Pancreas (tissue), 10 donors: ENCODE measurements around the gene DDHD1. TPM values are rescaled to one million over a fixed set of nuclear protein-coding genes. Genes with fewer than 3 reads are reported as not detected.

Source experiments
- ATAC-seq, 4 donors: fragments of 200-7000 bp; cut with Tn5 transposase; one replicate each; pipeline versions ENCODE4 v1.8.0 to v1.9.1; 2020; ENCODE audit warnings: mild to moderate bottlenecking in 4 of 4, moderate library complexity in 4 of 4
- DNase-seq, 6 donors: peaks; one replicate each; pipeline ENCODE4 v3.0.0-alpha.2; 2020
- FAIRE-seq: peaks from 2 replicates; lab custom pipeline; 2012; peaks lifted over from hg19 to GRCh38; lab: Jason Lieb, UNC
- H3K27ac ChIP-seq, 4 donors: fragments of 200-600 bp; sonication (generic); 1 replicate in 3 of 4; 2 replicates in 1 of 4; pipeline versions ENCODE4 v1.5.0 to v1.8.0; 2020
- H3K27me3 ChIP-seq, 4 donors: fragments of 200-600 bp; one replicate each; pipeline ENCODE4 v1.8.0; 2021
- H3K36me3 ChIP-seq, 3 donors: fragments of 200-600 bp; sonication (generic) in 1 of 3; one replicate each; pipeline versions ENCODE4 v1.5.0 to v1.8.0; 2020 to 2021
- H3K4me1 ChIP-seq, 3 donors: fragments of 200-600 bp; one replicate each; pipeline ENCODE4 v1.8.0; 2021
- H3K4me3 ChIP-seq, 4 donors: fragments of 200-600 bp; sonication (generic) in 2 of 4; one replicate each; pipeline versions ENCODE4 v1.5.0 to v1.8.0; 2020 to 2021
- H3K9me3 ChIP-seq, 4 donors: fragments of 200-600 bp; one replicate each; pipeline ENCODE4 v1.8.0; 2021
- CTCF ChIP-seq, 4 donors: fragments of 200-600 bp; sonication (generic) in 3 of 4; IDR thresholded peaks; one replicate each; pipeline versions ENCODE4 v1.5.0 to v1.8.0; 2021; ENCODE audit warnings: antibody characterized with exemption in 4 of 4
- WGBS, 2 donors: extraction: QIAGEN DNeasy Blood & Tissue Kit; methylation state at CpG; one replicate each; pipeline ENCODE4 v1.1.7; 2013; 5-methylcytosine and 5-hydroxymethylcytosine counted together
- intact Hi-C, 3 donors: fragments of 100-400 bp; cut with DNase I; formaldehyde crosslinking; loops; one replicate each; pipeline versions ENCODE4 v1.11.1 to v1.14.2; 2022
- polyA plus RNA-seq, 2 donors: library from polyadenylated mRNA; stranded (reverse); fragments of 200-250 nt; gene quantifications; one replicate each; pipeline ENCODE4 v1.2.3, GENCODE V29; 2013
- total RNA-seq, 6 donors: library from RNA; stranded (reverse); fragmentation: NEBNext Ultra II Directional in 4 of 6; extraction: Animal tissue kit (Norgen Biotek cat#: 25700) in 4 of 6; gene quantifications; one replicate each; pipeline versions ENCODE4 v1.2.1 to v1.2.4, GENCODE V29; 2021 to 2023
- donor health status: healthy with polysubstance abuse.
- donor health status: DM: no; HTN: no; CAD: no; lungs with moderate emphysema.
- donor health status: DM: no; HTN: no; CAD: no.
- donor health status: control.
- donor health status: control.
- donor health status: Bipolar disorder and iron deficiency.
- donor health status: DM: yes; HTN: yes; CAD: no.
- donor health status: DM: no; HTN: no; CAD: no.
- donor health status: DM: no; HTN: no; CAD: no.
- donor health status: DM: yes; HTN: yes; CAD: no.

DDHD1 gene
- total and polyA plus RNA-seq, 8 donors = 3.5 to 6.9 (median 4.7) TPM

- FAIRE-seq = no peak
- ATAC-seq = peak in 1 of 4 donors; percentile 26
- Histone ChIP-seq H3K27ac (no peak overlapping the region), H3K4me1 (peaks cover 0 to 4% (median 0%) of the 10 kb centered on the region in 3 donors), H3K9me3 (no peaks in the 10 kb centered on the region), H3K27me3 (no peaks in the 10 kb centered on the region), H3K36me3 (no peaks in the 10 kb centered on the region), H3K4me3 (no peak overlapping the region)
- no peak for TF ChIP-seq CTCF (IDR thresholded peaks at IDR 0.05)
- 95 to 96% methylated on average over 2 of the region's 2 CpGs for WGBS, 2 donors
- intact Hi-C loops = no loop called here
- DNase-seq = no peak
Measured at GRCh38 chr14:53044486-53044885, 108.6 kb downstream of the DDHD1 start.

- peak overlapping the region in 2 of 4 donors; percentile 7 to 34 for H3K27ac ChIP-seq
- WGBS, 2 donors = 83 to 85% methylated on average over 7 of the region's 7 CpGs
- ATAC-seq = peak in 1 of 4 donors; percentile 30
- no peak for FAIRE-seq
- TF ChIP-seq CTCF (IDR thresholded peaks at IDR 0.05) = no peak
- H3K4me1 ChIP-seq = peaks cover 0 to 4% (median 0%) of the 10 kb centered on the region in 3 donors
- intact Hi-C loops = no loop called here
- no peaks in the 10 kb centered on the region for H3K36me3 ChIP-seq
- no peaks in the 10 kb centered on the region for H3K9me3 ChIP-seq
- no peak for DNase-seq
- no peaks in the 10 kb centered on the region for H3K27me3 ChIP-seq
- H3K4me3 ChIP-seq = no peak overlapping the region
Measured at GRCh38 chr14:53043027-53043581, 110.0 kb downstream of the DDHD1 start.

- H3K27ac ChIP-seq = peak overlapping the region in 2 of 4 donors; percentile 7 to 34
- no peak for TF ChIP-seq CTCF (IDR thresholded peaks at IDR 0.05)
- 61 to 67% methylated on average over 4 of the region's 4 CpGs for WGBS, 2 donors
- no peaks in the 10 kb centered on the region for H3K27me3 ChIP-seq
- no peak for FAIRE-seq
- H3K9me3 ChIP-seq = no peaks in the 10 kb centered on the region
- intact Hi-C loops = no loop called here
- no peak overlapping the region for H3K4me3 ChIP-seq
- no peaks in the 10 kb centered on the region for H3K36me3 ChIP-seq
- H3K4me1 ChIP-seq = peaks cover 0 to 4% (median 0%) of the 10 kb centered on the region in 3 donors
- peak in 3 of 4 donors; percentile 20 to 44 (median 34) for ATAC-seq
- DNase-seq = no peak
Measured at GRCh38 chr14:53042480-53042879, 110.6 kb downstream of the DDHD1 start.

- Histone ChIP-seq H3K36me3 (no peaks in the 10 kb centered on the region), H3K27me3 (no peaks in the 10 kb centered on the region), H3K9me3 (no peaks in the 10 kb centered on the region), H3K4me3 (no peak overlapping the region), H3K27ac (no peak overlapping the region), H3K4me1 (peaks cover 0 to 4% (median 0%) of the 10 kb centered on the region in 3 donors)
- 92 to 94% methylated on average over 2 of the region's 2 CpGs for WGBS, 2 donors
- ATAC-seq = no peak
- DNase-seq = no peak
- intact Hi-C loops = no loop called here
- FAIRE-seq = no peak
- TF ChIP-seq CTCF (IDR thresholded peaks at IDR 0.05) = no peak
Measured at GRCh38 chr14:53041067-53041466, 112.1 kb downstream of the DDHD1 start.

- WGBS, 2 donors = 95 to 96% methylated on average over 3 of the region's 3 CpGs
- Histone ChIP-seq H3K36me3 (no peaks in the 10 kb centered on the region), H3K27ac (no peak overlapping the region), H3K4me1 (peaks cover 0 to 4% (median 0%) of the 10 kb centered on the region in 3 donors), H3K4me3 (no peak overlapping the region), H3K9me3 (no peaks in the 10 kb centered on the region), H3K27me3 (no peaks in the 10 kb centered on the region)
- intact Hi-C loops = no loop called here
- DNase-seq = no peak
- ATAC-seq = no peak
- no peak for TF ChIP-seq CTCF (IDR thresholded peaks at IDR 0.05)
- FAIRE-seq = no peak
Measured at GRCh38 chr14:53038629-53039028, 114.5 kb downstream of the DDHD1 start.
